IMR-90 (cell line): ENCODE data around the gene ZNF71. TPM values are rescaled to one million over a fixed set of nuclear protein-coding genes. Genes with fewer than 3 reads are reported as not detected.

Experiments
- ATAC-seq: fragments of 200-7000 bp; cut with Tn5 transposase; 2 replicates; pipeline ENCODE4 v1.9.1; 2020; ENCODE audit warnings: low read depth, mild to moderate bottlenecking, moderate library complexity
- BruUV-seq: library from RNA; stranded (reverse); fragments of 400-500 nt; replicated peaks from 2 replicates; lab custom pipeline; 2021; lab: Mats Ljungman, UMichigan
- CTCF ChIA-PET: fragments of 300-600 bp; formaldehyde crosslinking; extraction: SDS; loops from one replicate; lab custom pipeline; 2021; ENCODE audit warnings: antibody characterized with exemption; lab: Yijun Ruan, JAX
- POLR2A ChIA-PET: fragments of 300-600 bp; sonication (Branson Sonifier 250); formaldehyde crosslinking; loops from one replicate; lab custom pipeline; 2022; ENCODE audit warnings: antibody characterized with exemption; ENCODE audit not compliant: unreplicated experiment; lab: Charles Lee
- DNase-seq: peaks from one replicate; pipeline ENCODE4 v3.0.0; 2013
- H2AFZ ChIP-seq: replicated peaks from 2 replicates; pipeline ENCODE3; 2013; ENCODE audit warnings: low read length, mild to moderate bottlenecking; ENCODE audit not compliant: poor library complexity
- H2AK5ac ChIP-seq: 2 replicates; pipeline ENCODE4 v1.6.1; 2013; ENCODE audit warnings: low read depth, low read length, inconsistent platforms
- H2AK9ac ChIP-seq: replicated peaks from 2 replicates; pipeline ENCODE3; 2013; ENCODE audit warnings: mild to moderate bottlenecking, low read depth, low read length, moderate library complexity; ENCODE audit not compliant: poor library complexity
- H2BK120ac ChIP-seq: 2 replicates; pipeline ENCODE4 v1.6.1; 2013; ENCODE audit warnings: low read depth, low read length, inconsistent platforms
- H2BK15ac ChIP-seq: 3 replicates; pipeline ENCODE4 v1.6.1; 2013; ENCODE audit warnings: low read depth, low read length, inconsistent platforms
- H2BK20ac ChIP-seq: 2 replicates; pipeline ENCODE4 v1.6.1; 2013; ENCODE audit warnings: low read depth, mild to moderate bottlenecking, inconsistent platforms, low read length, moderate library complexity
- H2BK5ac ChIP-seq: 2 replicates; pipeline ENCODE4 v1.6.1; 2013; ENCODE audit warnings: mild to moderate bottlenecking, low read depth, low read length, inconsistent platforms; ENCODE audit not compliant: poor library complexity, severe bottlenecking
- H3K14ac ChIP-seq: replicated peaks from 2 replicates; pipeline ENCODE4 v1.6.1; 2013; ENCODE audit warnings: low read depth, low read length, inconsistent platforms
- H3K18ac ChIP-seq: 2 replicates; pipeline ENCODE4 v1.6.1; 2013; ENCODE audit warnings: low read depth, low read length, control low read depth
- H3K23ac ChIP-seq: 2 replicates; pipeline ENCODE4 v1.6.1; 2013; ENCODE audit warnings: low read depth, low read length, inconsistent platforms
- H3K27ac ChIP-seq: 2 replicates; pipeline ENCODE4 v1.5.1; 2013; ENCODE audit warnings: mild to moderate bottlenecking, control low read depth, low read length; ENCODE audit not compliant: insufficient read depth
- H3K27me3 ChIP-seq: 2 replicates; pipeline ENCODE4 v1.6.1; 2013; ENCODE audit warnings: low read length; ENCODE audit not compliant: control insufficient read depth, insufficient read depth
- H3K36me3 ChIP-seq: 2 replicates; pipeline ENCODE4 v1.6.1; 2013; ENCODE audit warnings: low read length, mixed read lengths; ENCODE audit not compliant: control insufficient read depth, insufficient read depth
- H3K4ac ChIP-seq: 2 replicates; pipeline ENCODE4 v1.6.1; 2013; ENCODE audit warnings: low read depth, low read length, inconsistent platforms
- H3K4me1 ChIP-seq: 2 replicates; pipeline ENCODE4 v1.6.1; 2013; ENCODE audit warnings: low read length, mixed read lengths; ENCODE audit not compliant: control insufficient read depth, insufficient read depth
- H3K4me2 ChIP-seq: 2 replicates; pipeline ENCODE4 v1.6.1; 2013; ENCODE audit warnings: low read depth, mild to moderate bottlenecking, control low read depth, low read length, moderate library complexity
- H3K4me3 ChIP-seq: 2 replicates; pipeline ENCODE4 v1.5.1; 2013; ENCODE audit warnings: low read depth, mild to moderate bottlenecking, control low read depth, low read length, moderate library complexity; ENCODE audit not compliant: insufficient read depth
- H3K56ac ChIP-seq: 2 replicates; pipeline ENCODE4 v1.6.1; 2013; ENCODE audit warnings: low read length, inconsistent platforms; ENCODE audit not compliant: insufficient read depth; ENCODE audit errors: extremely low read depth
- H3K79me1 ChIP-seq, 2 experiments: 2 replicates each; pipeline ENCODE4 v1.6.1; 2013; ENCODE audit warnings: low read length in 2 of 2, inconsistent platforms in 1 of 2, low read depth in 1 of 2
- H3K9ac ChIP-seq: 2 replicates; pipeline ENCODE4 v1.6.1; 2013; ENCODE audit warnings: low read depth, low read length, control low read depth
- H3K9me1 ChIP-seq: 2 replicates; pipeline ENCODE4 v1.6.1; 2013; ENCODE audit warnings: low read length, inconsistent platforms; ENCODE audit not compliant: insufficient read depth
- H3K9me3 ChIP-seq: 2 replicates; pipeline ENCODE4 v1.6.1; 2013; ENCODE audit warnings: low read length; ENCODE audit not compliant: control insufficient read depth, insufficient read depth
- H4K20me1 ChIP-seq: 2 replicates; pipeline ENCODE4 v1.6.1; 2013; ENCODE audit warnings: low read length, inconsistent platforms; ENCODE audit not compliant: insufficient read depth
- H4K5ac ChIP-seq: 2 replicates; pipeline ENCODE4 v1.6.1; 2013; ENCODE audit warnings: mild to moderate bottlenecking, low read depth, low read length, control low read depth
- H4K8ac ChIP-seq, 2 experiments: 2 replicates each; pipeline ENCODE4 v1.6.1; 2013; ENCODE audit warnings: low read depth in 2 of 2, low read length in 2 of 2, control low read depth in 1 of 2, inconsistent platforms in 1 of 2
- H4K91ac ChIP-seq: 2 replicates; pipeline ENCODE4 v1.6.1; 2013; ENCODE audit warnings: low read depth, low read length, inconsistent platforms; ENCODE audit not compliant: insufficient read depth
- MAFK ChIP-seq: IDR thresholded peaks from 2 replicates; pipeline ENCODE4 v1.6.1; 2012; ENCODE audit warnings: low read depth, low read length, improper control_type of control experiment
- RFX5 ChIP-seq: IDR thresholded peaks from 2 replicates; pipeline ENCODE4 v1.8.0; 2012; ENCODE audit warnings: low read depth, mild to moderate bottlenecking, low read length, moderate library complexity
- SMC3 ChIP-seq: fragments of 150-350 bp; IDR thresholded peaks from 2 replicates; pipeline ENCODE4 v1.6.1; 2016; ENCODE audit warnings: low read depth, mild to moderate bottlenecking, antibody characterized with exemption, low read length, moderate library complexity
- WGBS, 2 experiments: methylation state at CpG; one replicate each; pipeline versions ENCODE4 v1.1.5 to v1.1.7; 2013; ENCODE audit warnings: missing lambda C conversion rate in 2 of 2; ENCODE audit not compliant: insufficient read length in 1 of 2; ENCODE audit errors: extremely low coverage in 2 of 2; 5-methylcytosine and 5-hydroxymethylcytosine counted together
- dilution Hi-C: fragments of 300-500 bp; cut with HindIII; formaldehyde crosslinking; loops from one replicate; pipeline ENCODE4 v1.14.3; 2018; ENCODE audit warnings: low sequenced_read_pairs; ENCODE audit not compliant: unreplicated experiment
- in situ Hi-C: fragments of 300-500 bp; cut with MboI; formaldehyde crosslinking; loops from 3 replicates; pipeline ENCODE4 v1.14.3; 2019; ENCODE audit warnings: low sequenced_read_pairs, inconsistent platforms, mixed read lengths
- intact Hi-C: fragments of 100-400 bp; cut with micrococcal nuclease; formaldehyde crosslinking; loops from 2 replicates; pipeline ENCODE4 v1.10.0; 2022
- polyA plus RNA-seq, 3 experiments: library from polyadenylated mRNA; depleted of rRNA; stranded (reverse); fragments of >200 nt; gene quantifications; 2 replicates each; pipeline ENCODE4 v1.2.3, GENCODE V29; 2012; ENCODE audit warnings: low replicate concordance in 1 of 3
- total RNA-seq: library from RNA; depleted of rRNA; stranded (reverse); fragments of >200 nt; gene quantifications from 2 replicates; pipeline ENCODE4 v1.2.3, GENCODE V29; 2012

ZNF71 gene
- total and polyA plus RNA-seq, 2 of the 4 experiments (the other 2 are of a cell fraction): 7.9 to 9.3 TPM

- no peak overlapping the region for H4K5ac ChIP-seq
- no peaks in the 10 kb centered on the region for H3K4me1 ChIP-seq
- peaks cover 12 to 21% of the 10 kb centered on the region in 2 experiments for H3K79me1 ChIP-seq
- no peak overlapping the region for H3K9ac ChIP-seq
- POLR2A ChIA-PET: no interaction called here
- H3K4ac ChIP-seq: no peak overlapping the region
- H3K9me1 ChIP-seq: no peaks in the 10 kb centered on the region
- no peak overlapping the region for H3K27ac ChIP-seq
- no peak overlapping the region for H3K4me2 ChIP-seq
- CTCF ChIA-PET: no interaction called here
- peaks cover 15% of the 10 kb centered on the region for H3K36me3 ChIP-seq
- no peaks in the 10 kb centered on the region for H3K27me3 ChIP-seq
- peaks cover 47% of the 10 kb centered on the region for H3K9me3 ChIP-seq
- H2AK9ac ChIP-seq: no peak overlapping the region
- WGBS, 2 experiments: 100% methylated on average over 1 of the region's 2 CpGs; no CpG with 5 or more reads in 1 of the 2 experiments
- BruUV-seq: no TSS peak
- H3K23ac ChIP-seq: no peak overlapping the region
- H4K20me1 ChIP-seq: no peaks in the 10 kb centered on the region
- intact Hi-C loops: no loop called here
- no peak overlapping the region for H2AFZ ChIP-seq
- ATAC-seq: no peak
- no peak overlapping the region for H2BK15ac ChIP-seq
- no peak overlapping the region for H3K14ac ChIP-seq
- no peak overlapping the region for H4K8ac ChIP-seq
- in situ Hi-C loops: no loop called here
- H4K91ac ChIP-seq: no peak overlapping the region
- dilution Hi-C loops: no loop called here
- no peak overlapping the region for H2BK120ac ChIP-seq
- H3K18ac ChIP-seq: no peak overlapping the region
- no peak overlapping the region for H3K4me3 ChIP-seq
- no peak overlapping the region for H2AK5ac ChIP-seq
- DNase-seq: no peak
- H2BK5ac ChIP-seq: no peak overlapping the region
- no peak overlapping the region for H2BK20ac ChIP-seq
- TF ChIP-seq SMC3 (no peak), MAFK (no peak), RFX5 (no peak)
- no peak overlapping the region for H3K56ac ChIP-seq
These were observed 17.6 kb downstream of the ZNF71 start for GRCh38 chr19:56612737-56613136.
